Upper lobe of right lung (tissue), 1 donor: ENCODE results near the gene TMEM259. TPM values are rescaled to one million over a fixed set of nuclear protein-coding genes. Genes with fewer than 3 reads are reported as not detected.

Source experiments
- ATAC-seq: fragments of 200-7000 bp; cut with Tn5 transposase; one replicate; pipeline ENCODE4 v1.9.1; 2020; ENCODE audit warnings: mild to moderate bottlenecking, moderate library complexity
- DNase-seq: peaks from one replicate; pipeline ENCODE4 v3.0.0-alpha.2; 2020
- H3K27ac ChIP-seq: fragments of 200-600 bp; one replicate; pipeline ENCODE4 v1.8.0; 2022
- H3K27me3 ChIP-seq: fragments of 200-600 bp; one replicate; pipeline ENCODE4 v1.8.0; 2022; ENCODE audit warnings: mild to moderate bottlenecking
- H3K36me3 ChIP-seq: fragments of 200-600 bp; one replicate; pipeline ENCODE4 v1.8.0; 2022
- H3K4me1 ChIP-seq: fragments of 200-600 bp; one replicate; pipeline ENCODE4 v1.8.0; 2022
- H3K4me3 ChIP-seq: fragments of 200-600 bp; one replicate; pipeline ENCODE4 v1.8.0; 2022; ENCODE audit warnings: mild to moderate bottlenecking
- H3K9me3 ChIP-seq: fragments of 200-600 bp; one replicate; pipeline ENCODE4 v1.8.0; 2022
- CTCF ChIP-seq: fragments of 200-600 bp; IDR thresholded peaks from one replicate; pipeline ENCODE4 v1.8.0; 2022; ENCODE audit warnings: antibody characterized with exemption
- intact Hi-C: fragments of 100-400 bp; cut with DNase I; formaldehyde crosslinking; loops from one replicate; pipeline ENCODE4 v1.11.0; 2022
- total RNA-seq: library from RNA; stranded (reverse); fragmentation: NEBNext Ultra II Directional; extraction: Animal tissue kit (Norgen Biotek cat#: 25700); gene quantifications from one replicate; pipeline ENCODE4 v1.2.1, GENCODE V29; 2021
- donor health status: DM: no; HTN: yes; CAD: no; lungs with severe emphysema.

Gene TMEM259
- total RNA-seq, 1 donor from 2014 or later: 167 TPM

GRCh38 chr19:1008268-1009040, 12.5 kb downstream of the TMEM259 start:
- Histone ChIP-seq H3K27ac (no peak overlapping the region), H3K9me3 (no peaks in the 10 kb centered on the region), H3K36me3 (peaks cover 42% of the 10 kb centered on the region), H3K4me3 (no peak overlapping the region), H3K4me1 (no peaks in the 10 kb centered on the region), H3K27me3 (peaks cover 4% of the 10 kb centered on the region)
- ATAC-seq (no peak), DNase-seq (no peak)
- intact Hi-C loops: no loop called here
- TF ChIP-seq CTCF: no peak

GRCh38 chr19:1007399-1008251, 13.3 kb downstream of the TMEM259 start:
- Histone ChIP-seq H3K27ac (no peak overlapping the region), H3K4me3 (no peak overlapping the region), H3K36me3 (peaks cover 34% of the 10 kb centered on the region), H3K9me3 (no peaks in the 10 kb centered on the region), H3K27me3 (peaks cover 12% of the 10 kb centered on the region), H3K4me1 (no peaks in the 10 kb centered on the region)
- no peak for ATAC-seq
- no peak for TF ChIP-seq CTCF
- no peak for DNase-seq
- intact Hi-C loops: no loop called here

- intact Hi-C loops: no loop called here
- Histone ChIP-seq H3K9me3 (no peaks in the 10 kb centered on the region), H3K36me3 (peaks cover 26% of the 10 kb centered on the region), H3K27ac (no peak overlapping the region), H3K4me1 (peaks cover under 1% of the 10 kb centered on the region), H3K4me3 (no peak overlapping the region), H3K27me3 (peaks cover 16% of the 10 kb centered on the region)
- TF ChIP-seq CTCF: no peak
- DNase-seq: no peak
- no peak for ATAC-seq
Observed at GRCh38 chr19:1006711-1007398, 14.1 kb downstream of the TMEM259 start.

GRCh38 chr19:1004803-1005664, 15.9 kb downstream of the TMEM259 start:
- Histone ChIP-seq H3K4me3 (no peak overlapping the region), H3K36me3 (peaks cover 8% of the 10 kb centered on the region), H3K27ac (no peak overlapping the region), H3K27me3 (peaks cover 29% of the 10 kb centered on the region), H3K4me1 (peaks cover 10% of the 10 kb centered on the region), H3K9me3 (no peaks in the 10 kb centered on the region)
- no peak for TF ChIP-seq CTCF
- ATAC-seq (no peak), DNase-seq (no peak)
- intact Hi-C loops: no loop called here

- H3K27ac ChIP-seq: no peak overlapping the region
- ATAC-seq: no peak
Observed at GRCh38 chr19:1004204-1004802, 16.6 kb downstream of the TMEM259 start.

More at GRCh38 chr19:1004204-1004802, 16.6 kb downstream of the TMEM259 start:
- TF ChIP-seq CTCF: no peak
- no peak overlapping the region for H3K4me3 ChIP-seq
- H3K4me1 ChIP-seq: peaks cover 10% of the 10 kb centered on the region
- intact Hi-C loops: no loop called here
- no peaks in the 10 kb centered on the region for H3K9me3 ChIP-seq
- H3K27me3 ChIP-seq: peaks cover 36% of the 10 kb centered on the region
- no peak for DNase-seq
- H3K36me3 ChIP-seq: peaks cover under 1% of the 10 kb centered on the region
